ENCODE measurements around the gene CDAN1. TPM values are rescaled to one million over a fixed set of nuclear protein-coding genes. Genes with fewer than 3 reads are reported as not detected.
A peak's percentile ranks its signal among the peaks of the same experiment; 100 is the strongest.

Gene CDAN1
- total RNA-seq, 1 donor from 2014 or later, result 20.6 TPM

- Mint-ChIP-seq H3K4me3 (ENCODE audit: unreplicated experiment) (no peak overlapping the region), H3K9me3 (ENCODE audit: unreplicated experiment) (no peaks in the 10 kb centered on the region), H3K27ac (ENCODE audit: unreplicated experiment) (no peak overlapping the region), H3K27me3 (ENCODE audit: unreplicated experiment) (no peaks in the 10 kb centered on the region), H3K36me3 (ENCODE audit: unreplicated experiment) (peaks cover 11% of the 10 kb centered on the region), H3K4me1 (ENCODE audit: low read depth, unreplicated experiment) (no peaks in the 10 kb centered on the region)
- TF ChIP-seq CTCF (IDR thresholded peaks at IDR 0.05; ENCODE audit: partially characterized antibody, unreplicated experiment), result no peak
- no peak for DNase-seq
These were observed 31.6 kb downstream of the CDAN1 start for GRCh38 chr15:42705336-42705735.

- peak; percentile 79 for DNase-seq
These were observed 32.4 kb downstream of the CDAN1 start for GRCh38 chr15:42704492-42704926.

GRCh38 chr15:42696626-42697025 is 40.3 kb downstream of the CDAN1 start:
- H3K9me3 Mint-ChIP-seq (ENCODE audit: unreplicated experiment), result peaks cover 2% of the 10 kb centered on the region

More at GRCh38 chr15:42704492-42704926, 32.4 kb downstream of the CDAN1 start:
- TF ChIP-seq CTCF (IDR thresholded peaks at IDR 0.05; ENCODE audit: partially characterized antibody, unreplicated experiment), result peak; percentile 69
- H3K27ac Mint-ChIP-seq (ENCODE audit: unreplicated experiment), result no peak overlapping the region
- H3K4me3 Mint-ChIP-seq (ENCODE audit: unreplicated experiment), result no peak overlapping the region
- peaks cover 17% of the 10 kb centered on the region for H3K36me3 Mint-ChIP-seq (ENCODE audit: unreplicated experiment)
- H3K4me1 Mint-ChIP-seq (ENCODE audit: low read depth, unreplicated experiment), result no peaks in the 10 kb centered on the region
- no peaks in the 10 kb centered on the region for H3K27me3 Mint-ChIP-seq (ENCODE audit: unreplicated experiment)
- H3K9me3 Mint-ChIP-seq (ENCODE audit: unreplicated experiment), result no peaks in the 10 kb centered on the region

GRCh38 chr15:42695527-42696071 is 41.3 kb downstream of the CDAN1 start:
- Mint-ChIP-seq H3K4me1 (ENCODE audit: low read depth, unreplicated experiment) (no peaks in the 10 kb centered on the region), H3K27me3 (ENCODE audit: unreplicated experiment) (peaks cover 1% of the 10 kb centered on the region)
- no peak for TF ChIP-seq CTCF (IDR thresholded peaks at IDR 0.05; ENCODE audit: partially characterized antibody, unreplicated experiment)

More at GRCh38 chr15:42696626-42697025, 40.3 kb downstream of the CDAN1 start:
- no peak for DNase-seq
- Mint-ChIP-seq H3K4me3 (ENCODE audit: unreplicated experiment) (no peak overlapping the region), H3K27me3 (ENCODE audit: unreplicated experiment) (peaks cover 1% of the 10 kb centered on the region), H3K36me3 (ENCODE audit: unreplicated experiment) (peaks cover 19% of the 10 kb centered on the region), H3K27ac (ENCODE audit: unreplicated experiment) (no peak overlapping the region), H3K4me1 (ENCODE audit: low read depth, unreplicated experiment) (no peaks in the 10 kb centered on the region)
- no peak for TF ChIP-seq CTCF (IDR thresholded peaks at IDR 0.05; ENCODE audit: partially characterized antibody, unreplicated experiment)

GRCh38 chr15:42694398-42694797 is 42.5 kb downstream of the CDAN1 start:
- no peak overlapping the region for H3K4me3 Mint-ChIP-seq (ENCODE audit: unreplicated experiment)
- peaks cover 2% of the 10 kb centered on the region for H3K9me3 Mint-ChIP-seq (ENCODE audit: unreplicated experiment)
- DNase-seq, result no peak
- H3K4me1 Mint-ChIP-seq (ENCODE audit: low read depth, unreplicated experiment), result no peaks in the 10 kb centered on the region
- H3K27me3 Mint-ChIP-seq (ENCODE audit: unreplicated experiment), result peaks cover 3% of the 10 kb centered on the region
- no peak overlapping the region for H3K27ac Mint-ChIP-seq (ENCODE audit: unreplicated experiment)
- peaks cover 14% of the 10 kb centered on the region for H3K36me3 Mint-ChIP-seq (ENCODE audit: unreplicated experiment)
- no peak for TF ChIP-seq CTCF (IDR thresholded peaks at IDR 0.05; ENCODE audit: partially characterized antibody, unreplicated experiment)

More at GRCh38 chr15:42695527-42696071, 41.3 kb downstream of the CDAN1 start:
- H3K27ac Mint-ChIP-seq (ENCODE audit: unreplicated experiment), result no peak overlapping the region
- no peak for DNase-seq
- peaks cover 2% of the 10 kb centered on the region for H3K9me3 Mint-ChIP-seq (ENCODE audit: unreplicated experiment)
- peaks cover 19% of the 10 kb centered on the region for H3K36me3 Mint-ChIP-seq (ENCODE audit: unreplicated experiment)
- no peak overlapping the region for H3K4me3 Mint-ChIP-seq (ENCODE audit: unreplicated experiment)

Measured in glutamatergic neuron (in vitro differentiated cells).